Hepatocyte (in vitro differentiated cells): ENCODE measurements around the gene TMEM151A. TPM values are rescaled to one million over a fixed set of nuclear protein-coding genes. Genes with fewer than 3 reads are reported as not detected.
"Not testable (repeated sequence)": the region's sequence is repeated elsewhere in the genome, so short reads cannot be mapped to it uniquely, and the experiment has no call there.

ENCODE experiments used
- DNase-seq: peaks from one replicate; pipeline ENCODE4 v3.0.0-alpha.2; 2016; ENCODE audit warnings: low spot score
- H2AFZ ChIP-seq: fragments of 200-600 bp; sonication (generic); 2 replicates; pipeline ENCODE4 v1.6.0; 2016; ENCODE audit warnings: antibody characterized with exemption, mild to moderate bottlenecking
- H3K27ac ChIP-seq: fragments of 200-600 bp; sonication (generic); 2 replicates; pipeline ENCODE4 v1.5.1; 2016; ENCODE audit warnings: mild to moderate bottlenecking
- H3K27me3 ChIP-seq: fragments of 200-600 bp; sonication (generic); 2 replicates; pipeline ENCODE4 v1.6.1; 2016
- H3K36me3 ChIP-seq: fragments of 200-600 bp; sonication (generic); replicated peaks from 2 replicates; pipeline ENCODE4 v1.5.1; 2016; ENCODE audit warnings: low read depth; ENCODE audit not compliant: insufficient read depth
- H3K4me1 ChIP-seq: fragments of 200-600 bp; sonication (generic); 2 replicates; pipeline ENCODE4 v1.5.1; 2016; ENCODE audit warnings: mild to moderate bottlenecking, moderate library complexity; ENCODE audit not compliant: insufficient read depth
- H3K4me2 ChIP-seq: fragments of 200-600 bp; sonication (generic); 2 replicates; pipeline ENCODE4 v1.6.0; 2016
- H3K4me3 ChIP-seq: fragments of 200-600 bp; sonication (generic); 2 replicates; pipeline ENCODE4 v1.5.1; 2016; ENCODE audit warnings: mild to moderate bottlenecking
- H3K79me2 ChIP-seq: fragments of 200-600 bp; sonication (generic); 2 replicates; pipeline ENCODE4 v1.6.0; 2017; ENCODE audit warnings: mild to moderate bottlenecking
- H3K9me2 ChIP-seq: fragments of 200-600 bp; sonication (generic); replicated peaks from 2 replicates; pipeline ENCODE4 v1.6.0; 2017; ENCODE audit warnings: mild to moderate bottlenecking; ENCODE audit not compliant: insufficient read depth
- H3K9me3 ChIP-seq: fragments of 200-600 bp; sonication (generic); 2 replicates; pipeline ENCODE4 v1.5.1; 2016; ENCODE audit warnings: low read depth, mild to moderate bottlenecking
- H4K20me1 ChIP-seq: fragments of 200-600 bp; sonication (generic); 2 replicates; pipeline ENCODE4 v1.6.0; 2016; ENCODE audit warnings: mild to moderate bottlenecking; ENCODE audit not compliant: insufficient read depth, poor library complexity, severe bottlenecking
- EZH2 ChIP-seq: fragments of 200-600 bp; sonication (generic); IDR thresholded peaks from 2 replicates; pipeline ENCODE4 v1.6.1; 2016; ENCODE audit warnings: antibody characterized with exemption, mild to moderate bottlenecking, borderline replicate concordance
- EZH2phosphoT487 ChIP-seq: fragments of 200-600 bp; sonication (generic); IDR thresholded peaks from one replicate; pipeline ENCODE4 v1.6.1; 2018; ENCODE audit warnings: antibody characterized with exemption, mild to moderate bottlenecking, low read depth, moderate library complexity; ENCODE audit not compliant: unreplicated experiment, severe bottlenecking
- WGBS: methylation state at CpG from one replicate; pipeline ENCODE4 v1.1.6; 2016; ENCODE audit warnings: low lambda C conversion rate; ENCODE audit errors: missing lambda C conversion rate; 5-methylcytosine and 5-hydroxymethylcytosine counted together
- polyA plus RNA-seq: library from polyadenylated mRNA; unstranded; fragments of >200 nt; fragmentation: Nextera tagmentation; extraction: Ambion mirVana; gene quantifications from 2 replicates; pipeline ENCODE4 v1.2.1, GENCODE V29; 2016
- total RNA-seq: library from RNA; depleted of rRNA; stranded (reverse); fragments of >200 nt; gene quantifications from 2 replicates; pipeline ENCODE4 v1.2.3, GENCODE V29; 2014
- TF ChIP-seq, protein P1 (sequence below): fragments of 200-600 bp; sonication (generic); IDR thresholded peaks from 2 replicates; pipeline ENCODE4 v1.5.1; 2016; ENCODE audit warnings: antibody characterized with exemption, mild to moderate bottlenecking; ENCODE audit not compliant: poor library complexity

TMEM151A gene
- total and polyA plus RNA-seq, 2 experiments from 2014 or later = 21.4 to 36.4 TPM

DNA sequence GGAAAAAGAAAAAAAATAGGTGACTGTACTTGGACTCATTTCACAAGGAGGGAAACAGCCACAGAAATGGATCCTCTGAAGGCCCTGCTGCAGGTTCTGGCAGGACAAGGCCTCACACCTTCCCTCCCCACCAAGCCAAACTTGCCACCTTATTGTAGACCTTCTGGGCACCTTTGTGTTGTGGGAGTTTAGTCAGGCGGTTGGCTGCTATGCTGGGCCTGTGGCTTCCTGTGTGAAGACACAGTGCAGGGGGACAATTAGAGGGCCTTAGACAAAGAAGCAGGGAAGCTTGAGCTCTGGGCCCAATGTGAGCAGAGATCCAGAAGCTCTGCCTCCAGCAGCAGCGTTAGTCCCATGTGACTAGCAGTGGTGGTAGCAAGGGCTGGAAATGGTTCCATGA, 19.1 kb upstream of the TMEM151A start:
- Histone ChIP-seq H2AFZ (no peak overlapping the region), H4K20me1 (peaks cover 23% of the 10 kb centered on the region), H3K9me3 (no peaks in the 10 kb centered on the region), H3K36me3 (no peaks in the 10 kb centered on the region), H3K9me2 (no peaks in the 10 kb centered on the region), H3K4me1 (peaks cover 12% of the 10 kb centered on the region), H3K4me3 (no peak overlapping the region), H3K79me2 (peaks cover 33% of the 10 kb centered on the region), H3K4me2 (no peak overlapping the region), H3K27ac (no peak overlapping the region), H3K27me3 (no peaks in the 10 kb centered on the region)
- 97% methylated on average over 2 of the region's 2 CpGs for WGBS
- TF ChIP-seq EZH2phosphoT487 = no peak
- DNase-seq = no peak

DNA sequence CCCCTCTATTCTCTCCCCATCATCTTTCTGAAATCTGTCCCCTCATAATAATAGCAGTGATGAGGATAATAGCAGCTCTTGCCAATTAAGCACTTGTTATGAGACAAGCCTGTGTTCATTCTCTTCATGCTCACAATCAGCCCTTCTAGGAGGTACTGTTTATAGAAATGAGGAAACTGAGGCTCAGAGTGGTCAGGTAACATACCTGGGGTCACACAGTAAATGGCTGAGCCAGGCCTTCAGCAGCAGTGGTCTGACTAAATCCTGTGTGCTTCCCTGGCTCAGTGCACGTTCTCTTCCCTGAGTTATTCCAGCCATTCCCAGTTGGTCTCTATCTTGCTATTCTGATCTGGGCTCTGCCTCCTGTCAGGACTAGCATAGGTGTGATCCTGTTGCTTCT, 17.5 kb upstream of the TMEM151A start:
- Histone ChIP-seq H3K27ac (no peak overlapping the region), H3K9me3 (no peaks in the 10 kb centered on the region), H2AFZ (no peak overlapping the region), H3K79me2 (peaks cover 28% of the 10 kb centered on the region), H3K36me3 (no peaks in the 10 kb centered on the region), H3K4me2 (no peak overlapping the region), H3K9me2 (no peaks in the 10 kb centered on the region), H3K4me3 (no peak overlapping the region), H3K4me1 (peaks cover 17% of the 10 kb centered on the region), H4K20me1 (peaks cover 21% of the 10 kb centered on the region), H3K27me3 (no peaks in the 10 kb centered on the region)
- DNase-seq = no peak
- WGBS = 79% methylated on average over 1 of the region's 1 CpG
- no peak for TF ChIP-seq EZH2
- TF ChIP-seq EZH2phosphoT487 = no peak
- TF ChIP-seq, protein P1, sequence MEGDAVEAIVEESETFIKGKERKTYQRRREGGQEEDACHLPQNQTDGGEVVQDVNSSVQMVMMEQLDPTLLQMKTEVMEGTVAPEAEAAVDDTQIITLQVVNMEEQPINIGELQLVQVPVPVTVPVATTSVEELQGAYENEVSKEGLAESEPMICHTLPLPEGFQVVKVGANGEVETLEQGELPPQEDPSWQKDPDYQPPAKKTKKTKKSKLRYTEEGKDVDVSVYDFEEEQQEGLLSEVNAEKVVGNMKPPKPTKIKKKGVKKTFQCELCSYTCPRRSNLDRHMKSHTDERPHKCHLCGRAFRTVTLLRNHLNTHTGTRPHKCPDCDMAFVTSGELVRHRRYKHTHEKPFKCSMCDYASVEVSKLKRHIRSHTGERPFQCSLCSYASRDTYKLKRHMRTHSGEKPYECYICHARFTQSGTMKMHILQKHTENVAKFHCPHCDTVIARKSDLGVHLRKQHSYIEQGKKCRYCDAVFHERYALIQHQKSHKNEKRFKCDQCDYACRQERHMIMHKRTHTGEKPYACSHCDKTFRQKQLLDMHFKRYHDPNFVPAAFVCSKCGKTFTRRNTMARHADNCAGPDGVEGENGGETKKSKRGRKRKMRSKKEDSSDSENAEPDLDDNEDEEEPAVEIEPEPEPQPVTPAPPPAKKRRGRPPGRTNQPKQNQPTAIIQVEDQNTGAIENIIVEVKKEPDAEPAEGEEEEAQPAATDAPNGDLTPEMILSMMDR = no peak

DNA sequence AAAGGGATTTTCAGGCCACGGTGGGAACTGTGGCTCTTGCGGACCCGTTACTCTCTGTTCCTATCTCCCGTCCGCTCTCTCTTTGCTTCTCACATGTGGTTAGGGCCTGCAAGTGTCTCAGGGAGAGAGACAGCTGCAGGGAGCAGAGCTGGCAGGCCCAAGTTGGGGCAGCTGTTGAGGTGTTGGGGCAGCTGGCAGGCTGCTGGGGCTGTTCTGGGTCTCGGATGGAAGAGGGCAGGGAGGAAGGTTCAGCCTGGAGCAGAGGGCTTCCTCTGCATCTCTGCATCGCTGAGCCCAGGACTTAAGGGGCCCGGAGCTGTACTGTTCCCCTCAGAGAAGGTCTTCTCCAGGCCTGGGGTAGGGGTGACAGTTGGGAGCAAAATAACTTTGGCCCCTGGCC, 16.3 kb upstream of the TMEM151A start:
- Histone ChIP-seq H4K20me1 (peaks cover 10% of the 10 kb centered on the region), H3K27me3 (no peaks in the 10 kb centered on the region), H2AFZ (no peak overlapping the region), H3K9me3 (no peaks in the 10 kb centered on the region), H3K4me3 (no peak overlapping the region), H3K79me2 (peaks cover 16% of the 10 kb centered on the region), H3K9me2 (no peaks in the 10 kb centered on the region), H3K27ac (no peak overlapping the region), H3K4me2 (no peak overlapping the region), H3K4me1 (peaks cover 9% of the 10 kb centered on the region), H3K36me3 (no peaks in the 10 kb centered on the region)
- WGBS = 98% methylated on average over 8 of the region's 8 CpGs
- no peak for TF ChIP-seq EZH2phosphoT487
- no peak for DNase-seq

DNA sequence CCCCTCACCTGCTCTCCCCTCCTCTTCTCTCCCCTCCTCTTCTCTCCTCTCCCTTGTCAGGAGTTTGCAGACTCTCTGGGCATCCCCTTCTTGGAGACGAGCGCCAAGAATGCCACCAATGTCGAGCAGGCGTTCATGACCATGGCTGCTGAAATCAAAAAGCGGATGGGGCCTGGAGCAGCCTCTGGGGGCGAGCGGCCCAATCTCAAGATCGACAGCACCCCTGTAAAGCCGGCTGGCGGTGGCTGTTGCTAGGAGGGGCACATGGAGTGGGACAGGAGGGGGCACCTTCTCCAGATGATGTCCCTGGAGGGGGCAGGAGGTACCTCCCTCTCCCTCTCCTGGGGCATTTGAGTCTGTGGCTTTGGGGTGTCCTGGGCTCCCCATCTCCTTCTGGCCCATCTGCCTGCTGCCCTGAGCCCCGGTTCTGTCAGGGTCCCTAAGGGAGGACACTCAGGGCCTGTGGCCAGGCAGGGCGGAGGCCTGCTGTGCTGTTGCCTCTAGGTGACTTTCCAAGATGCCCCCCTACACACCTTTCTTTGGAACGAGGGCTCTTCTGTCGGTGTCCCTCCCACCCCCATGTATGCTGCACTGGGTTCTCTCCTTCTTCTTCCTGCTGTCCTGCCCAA, 15.6 kb upstream of the TMEM151A start:
- H3K4me2 ChIP-seq = no peak overlapping the region
- peaks cover 7% of the 10 kb centered on the region for H4K20me1 ChIP-seq
- H2AFZ ChIP-seq = no peak overlapping the region
- H3K9me2 ChIP-seq = no peaks in the 10 kb centered on the region
- peaks cover 9% of the 10 kb centered on the region for H3K4me1 ChIP-seq
- H3K36me3 ChIP-seq = no peaks in the 10 kb centered on the region
- no peaks in the 10 kb centered on the region for H3K27me3 ChIP-seq
- no peak for DNase-seq
- H3K27ac ChIP-seq = no peak overlapping the region
- 94% methylated on average over 14 of the region's 14 CpGs for WGBS
- TF ChIP-seq EZH2phosphoT487 (no peak), EZH2 (no peak)
- TF ChIP-seq, protein P1 = no peak
- peaks cover 9% of the 10 kb centered on the region for H3K79me2 ChIP-seq
- no peaks in the 10 kb centered on the region for H3K9me3 ChIP-seq
- H3K4me3 ChIP-seq = no peak overlapping the region

DNA sequence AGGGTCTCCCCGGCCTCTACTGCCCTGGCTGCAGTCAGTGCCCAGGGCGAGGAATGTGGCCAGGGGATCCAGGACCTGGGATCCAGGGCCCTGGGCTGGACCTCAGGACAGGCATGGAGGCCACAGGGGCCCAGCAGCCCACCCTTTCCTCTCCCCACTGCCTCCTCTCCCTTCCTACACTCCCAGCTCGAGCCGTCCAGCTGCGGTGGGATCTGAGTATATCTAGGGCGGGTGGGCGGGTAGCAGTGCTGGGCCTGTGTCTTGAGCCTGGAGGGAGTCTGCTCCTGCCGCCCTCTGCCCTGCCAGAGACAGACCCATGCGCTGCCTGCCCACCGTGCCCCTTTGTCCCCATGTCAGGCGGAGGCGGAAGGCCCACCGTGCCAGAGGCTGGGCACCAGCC, 15.1 kb upstream of the TMEM151A start:
- not testable (repeated sequence) for H3K36me3 ChIP-seq, H4K20me1 ChIP-seq

DNA sequence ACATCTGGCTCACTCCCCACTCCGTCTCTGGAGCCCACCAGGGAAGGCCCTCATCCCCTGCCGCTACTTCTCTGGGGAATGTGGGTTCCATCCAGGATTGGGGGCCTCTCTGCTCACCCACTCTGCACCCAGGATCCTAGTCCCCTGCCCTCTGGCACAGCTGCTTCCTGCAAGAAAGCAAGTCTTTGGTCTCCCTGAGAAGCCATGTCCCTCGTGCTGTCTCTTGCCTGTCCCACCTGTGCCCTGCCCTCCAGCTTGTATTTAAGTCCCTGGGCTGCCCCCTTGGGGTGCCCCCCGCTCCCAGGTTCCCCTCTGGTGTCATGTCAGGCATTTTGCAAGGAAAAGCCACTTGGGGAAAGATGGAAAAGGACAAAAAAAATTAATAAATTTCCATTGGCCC, 14.6 kb upstream of the TMEM151A start:
- not testable (repeated sequence) for H3K27ac ChIP-seq, H3K79me2 ChIP-seq, H3K4me3 ChIP-seq, H3K9me3 ChIP-seq, H3K36me3 ChIP-seq, DNase-seq, H3K4me1 ChIP-seq, H3K9me2 ChIP-seq, H2AFZ ChIP-seq, H4K20me1 ChIP-seq, H3K27me3 ChIP-seq
- peak overlapping the region; percentile 94 for H3K4me2 ChIP-seq
- WGBS = 70% methylated on average over 4 of the region's 4 CpGs

More for the DNA sequence above, 15.1 kb upstream of the TMEM151A start:
- not testable (repeated sequence) for DNase-seq, H3K9me2 ChIP-seq, H3K4me1 ChIP-seq, H3K27me3 ChIP-seq, H2AFZ ChIP-seq, H3K9me3 ChIP-seq, H3K79me2 ChIP-seq, H3K27ac ChIP-seq, H3K4me3 ChIP-seq, H3K4me2 ChIP-seq
- 91% methylated on average over 9 of the region's 13 CpGs for WGBS
